H1 (cell line): ENCODE data around the gene PLEKHG1. TPM values are rescaled to one million over a fixed set of nuclear protein-coding genes. Genes with fewer than 3 reads are reported as not detected.

Experiments
- CTCF ChIA-PET: fragments of 300-600 bp; sonication (Branson Sonifier 250); formaldehyde crosslinking; loops from one replicate; lab custom pipeline; 2021; ENCODE audit not compliant: partially characterized antibody; lab: Charles Lee
- POLR2A ChIA-PET: fragments of 300-600 bp; sonication (Branson Sonifier 250); formaldehyde crosslinking; loops from one replicate; lab custom pipeline; 2021; ENCODE audit warnings: inconsistent platforms; ENCODE audit not compliant: partially characterized antibody; lab: Charles Lee
- DNase-seq, 2 experiments: peaks; one replicate each; pipeline versions ENCODE4 v3.0.0 to v3.0.0-alpha.2; 2010 to 2022; ENCODE audit warnings: low spot score in 2 of 2, low read depth in 1 of 2, mixed read lengths in 1 of 2
- FAIRE-seq: peaks from 2 replicates; lab custom pipeline; 2011; peaks lifted over from hg19 to GRCh38; lab: Jason Lieb, UNC
- H2AFZ ChIP-seq: 2 replicates; pipeline ENCODE4 v1.8.1; 2012; ENCODE audit warnings: low read length, inconsistent platforms
- H2AK5ac ChIP-seq: 2 replicates; pipeline ENCODE4 v1.6.1; 2013; ENCODE audit warnings: low read depth, low read length
- H2BK120ac ChIP-seq: replicated peaks from 2 replicates; pipeline ENCODE3; 2013; ENCODE audit warnings: low read depth, low read length, inconsistent platforms
- H2BK12ac ChIP-seq: 2 replicates; pipeline ENCODE4 v1.6.1; 2013; ENCODE audit warnings: low read depth, low read length
- H2BK15ac ChIP-seq: 2 replicates; pipeline ENCODE4 v1.6.1; 2013; ENCODE audit warnings: low read length
- H2BK20ac ChIP-seq: 2 replicates; pipeline ENCODE4 v1.6.1; 2013; ENCODE audit warnings: low read length
- H2BK5ac ChIP-seq: 2 replicates; pipeline ENCODE4 v1.6.1; 2013; ENCODE audit warnings: low read depth, low read length
- H3K14ac ChIP-seq: 2 replicates; pipeline ENCODE4 v1.6.1; 2013; ENCODE audit warnings: inconsistent platforms; ENCODE audit not compliant: insufficient read length
- H3K18ac ChIP-seq: 2 replicates; pipeline ENCODE4 v1.6.1; 2013; ENCODE audit warnings: low read length; ENCODE audit errors: extremely low read depth
- H3K23ac ChIP-seq: 2 replicates; pipeline ENCODE4 v1.6.1; 2013; ENCODE audit warnings: inconsistent platforms; ENCODE audit not compliant: insufficient read length
- H3K23me2 ChIP-seq: 2 replicates; pipeline ENCODE4 v1.6.1; 2013; ENCODE audit warnings: low read depth, low read length
- H3K27ac ChIP-seq: 2 replicates; pipeline ENCODE4 v1.6.1; 2011; ENCODE audit warnings: low read depth, low read length, inconsistent platforms
- H3K27me3 ChIP-seq, 4 experiments: replicated peaks in 1 of 4; 1 replicate in 1 of 4; 2 replicates in 3 of 4; pipeline versions ENCODE4 v1.6.1 to v1.8.1; 2011 to 2013; ENCODE audit warnings: low read length in 3 of 4, mild to moderate bottlenecking in 3 of 4, inconsistent platforms in 2 of 4, mixed read lengths in 2 of 4, moderate library complexity in 1 of 4; ENCODE audit not compliant: control insufficient read depth in 3 of 4, insufficient read depth in 3 of 4; ENCODE audit errors: extremely low read depth in 1 of 4
- H3K36me3 ChIP-seq, 4 experiments: 2 replicates each; pipeline versions ENCODE4 v1.6.1 to v1.8.1; 2011 to 2013; ENCODE audit warnings: mild to moderate bottlenecking in 4 of 4, low read length in 3 of 4, moderate library complexity in 2 of 4, control low read depth in 1 of 4, inconsistent platforms in 1 of 4; ENCODE audit not compliant: insufficient read depth in 4 of 4, control insufficient read depth in 2 of 4
- H3K4ac ChIP-seq: replicated peaks from 2 replicates; pipeline ENCODE3; 2013; ENCODE audit warnings: low read length, low read depth, mixed read lengths, inconsistent platforms; ENCODE audit not compliant: insufficient read length
- H3K4me1 ChIP-seq, 4 experiments: replicated peaks in 1 of 4; 1 replicate in 1 of 4; 2 replicates in 3 of 4; pipeline versions ENCODE4 v1.6.1 to v1.8.1; 2011 to 2013; ENCODE audit warnings: low read length in 3 of 4, inconsistent platforms in 2 of 4, mixed read lengths in 1 of 4; ENCODE audit not compliant: insufficient read depth in 4 of 4, control insufficient read depth in 3 of 4
- H3K4me2 ChIP-seq, 2 experiments: 2 replicates each; pipeline versions ENCODE4 v1.6.1 to v1.8.1; 2011 to 2013; ENCODE audit warnings: low read depth in 2 of 2, low read length in 2 of 2, control low read depth in 1 of 2, inconsistent platforms in 1 of 2, mild to moderate bottlenecking in 1 of 2; ENCODE audit not compliant: insufficient read depth in 1 of 2
- H3K4me3 ChIP-seq, 4 experiments: fragments of 200-600, 300-600 bp in 1 of 4; sonication (generic), shearing (Covaris generic), sonication (Bioruptor Twin) in 1 of 4; 2 replicates each; pipeline versions ENCODE4 v1.5.1 to v1.8.1; 2011 to 2016; ENCODE audit warnings: low read length in 4 of 4, low read depth in 3 of 4, control low read depth in 2 of 4, inconsistent platforms in 2 of 4, mild to moderate bottlenecking in 2 of 4, mixed read lengths in 1 of 4, moderate library complexity in 1 of 4; ENCODE audit not compliant: insufficient read depth in 2 of 4; ENCODE audit errors: extremely low read depth in 1 of 4
- H3K56ac ChIP-seq: replicated peaks from 2 replicates; pipeline ENCODE3; 2013; ENCODE audit warnings: low read depth, mild to moderate bottlenecking, mixed read lengths, low read length, inconsistent platforms; ENCODE audit not compliant: insufficient read length
- H3K79me1 ChIP-seq: 2 replicates; pipeline ENCODE4 v1.6.1; 2013; ENCODE audit warnings: low read depth, low read length, control low read depth
- H3K79me2 ChIP-seq, 2 experiments: 2 replicates each; pipeline versions ENCODE4 v1.6.1 to v1.8.1; 2012 to 2013; ENCODE audit warnings: low read length in 2 of 2, mild to moderate bottlenecking in 2 of 2, inconsistent platforms in 1 of 2; ENCODE audit not compliant: insufficient read depth in 2 of 2, control insufficient read depth in 1 of 2
- H3K9ac ChIP-seq, 4 experiments: replicated peaks in 1 of 4; 1 replicate in 1 of 4; 2 replicates in 3 of 4; pipeline versions ENCODE4 v1.6.1 to v1.8.1; 2011 to 2013; ENCODE audit warnings: low read depth in 3 of 4, low read length in 3 of 4, control low read depth in 2 of 4, mild to moderate bottlenecking in 2 of 4, moderate library complexity in 2 of 4, inconsistent platforms in 1 of 4; ENCODE audit errors: extremely low read depth in 1 of 4
- H3K9me3 ChIP-seq, 2 experiments: 2 replicates each; pipeline versions ENCODE4 v1.6.1 to v1.8.1; 2012 to 2013; ENCODE audit warnings: mild to moderate bottlenecking in 2 of 2, moderate library complexity in 2 of 2, control low read depth in 1 of 2, inconsistent platforms in 1 of 2, low read depth in 1 of 2, low read length in 1 of 2, mixed read lengths in 1 of 2; ENCODE audit not compliant: insufficient read depth in 2 of 2
- H4K20me1 ChIP-seq, 2 experiments: replicated peaks in 1 of 2; 2 replicates each; pipeline versions ENCODE3 to v1.8.1; 2011 to 2013; ENCODE audit warnings: inconsistent platforms in 2 of 2, low read length in 2 of 2, mild to moderate bottlenecking in 1 of 2; ENCODE audit not compliant: insufficient read depth in 2 of 2, control insufficient read depth in 1 of 2
- H4K5ac ChIP-seq: 2 replicates; pipeline ENCODE4 v1.6.1; 2013; ENCODE audit warnings: low read length, low read depth, mixed read lengths, inconsistent platforms; ENCODE audit not compliant: insufficient read length
- H4K8ac ChIP-seq: 2 replicates; pipeline ENCODE4 v1.8.0; 2013; ENCODE audit warnings: mild to moderate bottlenecking, moderate library complexity, low read length, inconsistent platforms; ENCODE audit not compliant: insufficient read depth; ENCODE audit errors: extremely low read depth
- H4K91ac ChIP-seq: replicated peaks from 2 replicates; pipeline ENCODE3; 2013; ENCODE audit warnings: low read length, mixed read lengths, inconsistent platforms; ENCODE audit not compliant: insufficient read length
- POU5F1 ChIP-seq: IDR thresholded peaks from 2 replicates; pipeline ENCODE4 v1.6.1; 2011; ENCODE audit warnings: low read depth, mild to moderate bottlenecking, low read length, moderate library complexity
- RBBP5 ChIP-seq: IDR thresholded peaks from 2 replicates; pipeline ENCODE4 v1.7.1; 2012; ENCODE audit warnings: low read depth, mild to moderate bottlenecking, inconsistent platforms, low read length, moderate library complexity, borderline replicate concordance
- RFX5 ChIP-seq: IDR thresholded peaks from 2 replicates; pipeline ENCODE4 v1.6.1; 2011; ENCODE audit warnings: low read depth, low read length, improper control_type of control experiment, borderline replicate concordance
- SP1 ChIP-seq: IDR thresholded peaks from 2 replicates; pipeline ENCODE4 v1.6.1; 2011; ENCODE audit warnings: low read depth, low read length
- WGBS, 2 experiments: shearing (Covaris generic) in 1 of 2; methylation state at CpG; one replicate each; pipeline versions ENCODE4 v1.1.6 to v1.1.7; 2013 to 2015; ENCODE audit warnings: low lambda C conversion rate in 2 of 2, mixed read lengths in 2 of 2, inconsistent platforms in 1 of 2, low coverage in 1 of 2, missing lambda C conversion rate in 1 of 2; ENCODE audit not compliant: insufficient replicate concordance in 2 of 2, insufficient coverage in 1 of 2, insufficient read length in 1 of 2; ENCODE audit errors: extremely low coverage in 1 of 2, missing lambda C conversion rate in 1 of 2; 5-methylcytosine and 5-hydroxymethylcytosine counted together
- polyA plus RNA-seq, 7 experiments: library from polyadenylated mRNA; depleted of rRNA in 3 of 7; stranded (reverse) in 5 of 7; unstranded in 2 of 7; fragments of >200 nt in 5 of 7; fragments of 200-250 nt in 2 of 7; gene quantifications; 1 replicate in 5 of 7; 2 replicates in 1 of 7; 4 replicates in 1 of 7; pipeline versions ENCODE4 v1.2.1 to v1.2.3, GENCODE V29; 2011 to 2013; ENCODE audit warnings: missing spikeins in 2 of 7, mixed read lengths in 2 of 7
- total RNA-seq: library from RNA; stranded (reverse); fragmentation: NEBNext Ultra II Directional; extraction: Animal tissue kit (Norgen Biotek cat#: 25700); gene quantifications from 2 replicates; pipeline ENCODE4 v1.2.1, GENCODE V29; 2021

PLEKHG1 gene
- total and polyA plus RNA-seq, 2 of the 8 experiments (the other 6 are each of a cell fraction or from before 2014, with no cell fraction given) = 0.94 to 2.2 TPM

GRCh38 chr6:150606168-150606591 lies 6.5 kb downstream of the PLEKHG1 start:
- no peak overlapping the region for H2BK5ac ChIP-seq
- POLR2A ChIA-PET = interaction anchor here (1.6 kb wide), 1 partner anchor 8 kb away, joined by 3 read pairs; no protein-coding TSS in a partner anchor

More at GRCh38 chr6:150606168-150606591, 6.5 kb downstream of the PLEKHG1 start:
- Histone ChIP-seq H3K27ac (no peak overlapping the region), H3K4me2 (no peak overlapping the region), H3K79me1 (no peaks in the 10 kb centered on the region), H2BK12ac (no peak overlapping the region), H2AFZ (no peak overlapping the region), H3K23ac (no peak overlapping the region), H2BK120ac (no peak overlapping the region), H3K23me2 (no peaks in the 10 kb centered on the region), H4K8ac (no peak overlapping the region), H3K18ac (no peak overlapping the region), H2BK20ac (no peak overlapping the region), H3K9ac (no peak overlapping the region), H3K4ac (no peak overlapping the region), H3K56ac (no peak overlapping the region), H3K9me3 (no peaks in the 10 kb centered on the region), H3K4me1 (peaks cover 0 to 2% (median 0%) of the 10 kb centered on the region in 4 experiments; a peak in 1 of 7 replicates), H3K4me3 (no peak overlapping the region), H4K20me1 (no peaks in the 10 kb centered on the region), H3K79me2 (no peaks in the 10 kb centered on the region), H2BK15ac (no peak overlapping the region), H4K5ac (no peak overlapping the region), H3K27me3 (peaks cover 4 to 15% (median 13%) of the 10 kb centered on the region in 4 experiments), H3K36me3 (no peaks in the 10 kb centered on the region), H2AK5ac (no peak overlapping the region), H4K91ac (no peak overlapping the region), H3K14ac (no peak overlapping the region)
- TF ChIP-seq RBBP5 (no peak), RFX5 (no peak), SP1 (no peak), POU5F1 (no peak)
- 87% methylated on average over 3 of the region's 3 CpGs; no CpG with 5 or more reads in 1 of the 2 experiments for WGBS, 2 experiments
- FAIRE-seq (no peak), DNase-seq (no peak)
- CTCF ChIA-PET = interaction anchor here (0.7 to 1.7 kb wide), 8 partner anchors 7 to 535 kb away, joined by 3 to 5 read pairs (median 3); no protein-coding TSS in a partner anchor
